H1 (cell line): ENCODE results near the gene MAP4K4. TPM values are rescaled to one million over a fixed set of nuclear protein-coding genes. Genes with fewer than 3 reads are reported as not detected.

Source experiments
- CTCF ChIA-PET: fragments of 300-600 bp; sonication (Branson Sonifier 250); formaldehyde crosslinking; loops from one replicate; lab custom pipeline; 2021; ENCODE audit not compliant: partially characterized antibody; lab: Charles Lee
- POLR2A ChIA-PET: fragments of 300-600 bp; sonication (Branson Sonifier 250); formaldehyde crosslinking; loops from one replicate; lab custom pipeline; 2021; ENCODE audit warnings: inconsistent platforms; ENCODE audit not compliant: partially characterized antibody; lab: Charles Lee
- DNase-seq, 2 experiments: peaks; one replicate each; pipeline versions ENCODE4 v3.0.0 to v3.0.0-alpha.2; 2010 to 2022; ENCODE audit warnings: low spot score in 2 of 2, low read depth in 1 of 2, mixed read lengths in 1 of 2
- FAIRE-seq: peaks from 2 replicates; lab custom pipeline; 2011; peaks lifted over from hg19 to GRCh38; lab: Jason Lieb, UNC
- H2AFZ ChIP-seq: 2 replicates; pipeline ENCODE4 v1.8.1; 2012; ENCODE audit warnings: low read length, inconsistent platforms
- H2AK5ac ChIP-seq: 2 replicates; pipeline ENCODE4 v1.6.1; 2013; ENCODE audit warnings: low read depth, low read length
- H2BK120ac ChIP-seq: replicated peaks from 2 replicates; pipeline ENCODE3; 2013; ENCODE audit warnings: low read depth, low read length, inconsistent platforms
- H2BK12ac ChIP-seq: 2 replicates; pipeline ENCODE4 v1.6.1; 2013; ENCODE audit warnings: low read depth, low read length
- H2BK15ac ChIP-seq: 2 replicates; pipeline ENCODE4 v1.6.1; 2013; ENCODE audit warnings: low read length
- H2BK20ac ChIP-seq: 2 replicates; pipeline ENCODE4 v1.6.1; 2013; ENCODE audit warnings: low read length
- H2BK5ac ChIP-seq: 2 replicates; pipeline ENCODE4 v1.6.1; 2013; ENCODE audit warnings: low read depth, low read length
- H3K14ac ChIP-seq: 2 replicates; pipeline ENCODE4 v1.6.1; 2013; ENCODE audit warnings: inconsistent platforms; ENCODE audit not compliant: insufficient read length
- H3K18ac ChIP-seq: 2 replicates; pipeline ENCODE4 v1.6.1; 2013; ENCODE audit warnings: low read length; ENCODE audit errors: extremely low read depth
- H3K23ac ChIP-seq: 2 replicates; pipeline ENCODE4 v1.6.1; 2013; ENCODE audit warnings: inconsistent platforms; ENCODE audit not compliant: insufficient read length
- H3K23me2 ChIP-seq: 2 replicates; pipeline ENCODE4 v1.6.1; 2013; ENCODE audit warnings: low read depth, low read length
- H3K27ac ChIP-seq: 2 replicates; pipeline ENCODE4 v1.6.1; 2011; ENCODE audit warnings: low read depth, low read length, inconsistent platforms
- H3K27me3 ChIP-seq, 4 experiments: replicated peaks in 1 of 4; 1 replicate in 1 of 4; 2 replicates in 3 of 4; pipeline versions ENCODE4 v1.6.1 to v1.8.1; 2011 to 2013; ENCODE audit warnings: low read length in 3 of 4, mild to moderate bottlenecking in 3 of 4, inconsistent platforms in 2 of 4, mixed read lengths in 2 of 4, moderate library complexity in 1 of 4; ENCODE audit not compliant: control insufficient read depth in 3 of 4, insufficient read depth in 3 of 4; ENCODE audit errors: extremely low read depth in 1 of 4
- H3K36me3 ChIP-seq, 4 experiments: 2 replicates each; pipeline versions ENCODE4 v1.6.1 to v1.8.1; 2011 to 2013; ENCODE audit warnings: mild to moderate bottlenecking in 4 of 4, low read length in 3 of 4, moderate library complexity in 2 of 4, control low read depth in 1 of 4, inconsistent platforms in 1 of 4; ENCODE audit not compliant: insufficient read depth in 4 of 4, control insufficient read depth in 2 of 4
- H3K4ac ChIP-seq: replicated peaks from 2 replicates; pipeline ENCODE3; 2013; ENCODE audit warnings: low read length, low read depth, mixed read lengths, inconsistent platforms; ENCODE audit not compliant: insufficient read length
- H3K4me1 ChIP-seq, 4 experiments: replicated peaks in 1 of 4; 1 replicate in 1 of 4; 2 replicates in 3 of 4; pipeline versions ENCODE4 v1.6.1 to v1.8.1; 2011 to 2013; ENCODE audit warnings: low read length in 3 of 4, inconsistent platforms in 2 of 4, mixed read lengths in 1 of 4; ENCODE audit not compliant: insufficient read depth in 4 of 4, control insufficient read depth in 3 of 4
- H3K4me2 ChIP-seq, 2 experiments: 2 replicates each; pipeline versions ENCODE4 v1.6.1 to v1.8.1; 2011 to 2013; ENCODE audit warnings: low read depth in 2 of 2, low read length in 2 of 2, control low read depth in 1 of 2, inconsistent platforms in 1 of 2, mild to moderate bottlenecking in 1 of 2; ENCODE audit not compliant: insufficient read depth in 1 of 2
- H3K4me3 ChIP-seq, 4 experiments: fragments of 200-600, 300-600 bp in 1 of 4; sonication (generic), shearing (Covaris generic), sonication (Bioruptor Twin) in 1 of 4; 2 replicates each; pipeline versions ENCODE4 v1.5.1 to v1.8.1; 2011 to 2016; ENCODE audit warnings: low read length in 4 of 4, low read depth in 3 of 4, control low read depth in 2 of 4, inconsistent platforms in 2 of 4, mild to moderate bottlenecking in 2 of 4, mixed read lengths in 1 of 4, moderate library complexity in 1 of 4; ENCODE audit not compliant: insufficient read depth in 2 of 4; ENCODE audit errors: extremely low read depth in 1 of 4
- H3K56ac ChIP-seq: replicated peaks from 2 replicates; pipeline ENCODE3; 2013; ENCODE audit warnings: low read depth, mild to moderate bottlenecking, mixed read lengths, low read length, inconsistent platforms; ENCODE audit not compliant: insufficient read length
- H3K79me1 ChIP-seq: 2 replicates; pipeline ENCODE4 v1.6.1; 2013; ENCODE audit warnings: low read depth, low read length, control low read depth
- H3K79me2 ChIP-seq, 2 experiments: 2 replicates each; pipeline versions ENCODE4 v1.6.1 to v1.8.1; 2012 to 2013; ENCODE audit warnings: low read length in 2 of 2, mild to moderate bottlenecking in 2 of 2, inconsistent platforms in 1 of 2; ENCODE audit not compliant: insufficient read depth in 2 of 2, control insufficient read depth in 1 of 2
- H3K9ac ChIP-seq, 4 experiments: replicated peaks in 1 of 4; 1 replicate in 1 of 4; 2 replicates in 3 of 4; pipeline versions ENCODE4 v1.6.1 to v1.8.1; 2011 to 2013; ENCODE audit warnings: low read depth in 3 of 4, low read length in 3 of 4, control low read depth in 2 of 4, mild to moderate bottlenecking in 2 of 4, moderate library complexity in 2 of 4, inconsistent platforms in 1 of 4; ENCODE audit errors: extremely low read depth in 1 of 4
- H3K9me3 ChIP-seq, 2 experiments: 2 replicates each; pipeline versions ENCODE4 v1.6.1 to v1.8.1; 2012 to 2013; ENCODE audit warnings: mild to moderate bottlenecking in 2 of 2, moderate library complexity in 2 of 2, control low read depth in 1 of 2, inconsistent platforms in 1 of 2, low read depth in 1 of 2, low read length in 1 of 2, mixed read lengths in 1 of 2; ENCODE audit not compliant: insufficient read depth in 2 of 2
- H4K20me1 ChIP-seq, 2 experiments: replicated peaks in 1 of 2; 2 replicates each; pipeline versions ENCODE3 to v1.8.1; 2011 to 2013; ENCODE audit warnings: inconsistent platforms in 2 of 2, low read length in 2 of 2, mild to moderate bottlenecking in 1 of 2; ENCODE audit not compliant: insufficient read depth in 2 of 2, control insufficient read depth in 1 of 2
- H4K5ac ChIP-seq: 2 replicates; pipeline ENCODE4 v1.6.1; 2013; ENCODE audit warnings: low read length, low read depth, mixed read lengths, inconsistent platforms; ENCODE audit not compliant: insufficient read length
- H4K8ac ChIP-seq: 2 replicates; pipeline ENCODE4 v1.8.0; 2013; ENCODE audit warnings: mild to moderate bottlenecking, moderate library complexity, low read length, inconsistent platforms; ENCODE audit not compliant: insufficient read depth; ENCODE audit errors: extremely low read depth
- H4K91ac ChIP-seq: replicated peaks from 2 replicates; pipeline ENCODE3; 2013; ENCODE audit warnings: low read length, mixed read lengths, inconsistent platforms; ENCODE audit not compliant: insufficient read length
- MAFK ChIP-seq: IDR thresholded peaks from 2 replicates; pipeline ENCODE4 v1.6.1; 2012; ENCODE audit warnings: low read depth, mild to moderate bottlenecking, improper control_type of control experiment, low read length
- RAD21 ChIP-seq, 2 experiments: IDR thresholded peaks in 1 of 2; conservative IDR thresholded peaks in 1 of 2; 2 replicates each; pipeline ENCODE4 v1.6.1; 2011; ENCODE audit warnings: low read depth in 2 of 2, low read length in 2 of 2, improper control_type of control experiment in 1 of 2, inconsistent platforms in 1 of 2, mild to moderate bottlenecking in 1 of 2, moderate library complexity in 1 of 2
- WGBS, 2 experiments: shearing (Covaris generic) in 1 of 2; methylation state at CpG; one replicate each; pipeline versions ENCODE4 v1.1.6 to v1.1.7; 2013 to 2015; ENCODE audit warnings: low lambda C conversion rate in 2 of 2, mixed read lengths in 2 of 2, inconsistent platforms in 1 of 2, low coverage in 1 of 2, missing lambda C conversion rate in 1 of 2; ENCODE audit not compliant: insufficient replicate concordance in 2 of 2, insufficient coverage in 1 of 2, insufficient read length in 1 of 2; ENCODE audit errors: extremely low coverage in 1 of 2, missing lambda C conversion rate in 1 of 2; 5-methylcytosine and 5-hydroxymethylcytosine counted together
- polyA plus RNA-seq, 7 experiments: library from polyadenylated mRNA; depleted of rRNA in 3 of 7; stranded (reverse) in 5 of 7; unstranded in 2 of 7; fragments of >200 nt in 5 of 7; fragments of 200-250 nt in 2 of 7; gene quantifications; 1 replicate in 5 of 7; 2 replicates in 1 of 7; 4 replicates in 1 of 7; pipeline versions ENCODE4 v1.2.1 to v1.2.3, GENCODE V29; 2011 to 2013; ENCODE audit warnings: missing spikeins in 2 of 7, mixed read lengths in 2 of 7
- total RNA-seq: library from RNA; stranded (reverse); fragmentation: NEBNext Ultra II Directional; extraction: Animal tissue kit (Norgen Biotek cat#: 25700); gene quantifications from 2 replicates; pipeline ENCODE4 v1.2.1, GENCODE V29; 2021
- TF ChIP-seq, protein P1 (sequence below), 3 experiments: IDR thresholded peaks; 1 replicate in 2 of 3; 2 replicates in 1 of 3; pipeline versions ENCODE4 v1.5.1 to v1.6.1; 2011; ENCODE audit warnings: low read length in 3 of 3, mild to moderate bottlenecking in 3 of 3, inconsistent platforms in 2 of 3, low read depth in 1 of 3, moderate library complexity in 1 of 3; ENCODE audit not compliant: insufficient read depth in 1 of 3; ENCODE audit errors: control extremely low read depth in 1 of 3

Gene MAP4K4
- total and polyA plus RNA-seq, 2 of the 8 experiments (the other 6 are each of a cell fraction or from before 2014, with no cell fraction given) = 53.2 to 138 TPM

GRCh38 chr2:101823347-101823791, 125.9 kb downstream of the MAP4K4 start:
- H4K91ac ChIP-seq = no peak overlapping the region
- H3K79me2 ChIP-seq = peaks cover 3 to 61% of the 10 kb centered on the region in 2 experiments; a peak in 3 of 4 replicates
- H3K4ac ChIP-seq = no peak overlapping the region
- POLR2A ChIA-PET = no interaction called here
- FAIRE-seq = peak; percentile 86
- no peak overlapping the region for H4K5ac ChIP-seq
- H3K23ac ChIP-seq = no peak overlapping the region
- H3K14ac ChIP-seq = no peak overlapping the region
- no peak overlapping the region for H2BK15ac ChIP-seq
- no peak overlapping the region for H3K18ac ChIP-seq
- H3K27ac ChIP-seq = no peak overlapping the region
- H3K4me3 ChIP-seq = no peak overlapping the region
- H2AK5ac ChIP-seq = no peak overlapping the region
- H3K79me1 ChIP-seq = no peaks in the 10 kb centered on the region
- H4K8ac ChIP-seq = no peak overlapping the region
- CTCF ChIA-PET = interaction anchor here (1.0 to 3.6 kb wide), 16 partner anchors 10 to 405 kb away, joined by 3 to 29 read pairs (median 6); no protein-coding TSS in a partner anchor
- no peak overlapping the region for H2BK12ac ChIP-seq
- WGBS, 2 experiments = 55% methylated on average over 14 of the region's 14 CpGs; no CpG with 5 or more reads in 1 of the 2 experiments
- no peaks in the 10 kb centered on the region for H3K23me2 ChIP-seq
- no peaks in the 10 kb centered on the region for H3K9me3 ChIP-seq
- peaks cover 4 to 11% of the 10 kb centered on the region in 2 experiments for H4K20me1 ChIP-seq
- H2AFZ ChIP-seq = no peak overlapping the region
- H2BK120ac ChIP-seq = no peak overlapping the region
- peaks cover 0 to 22% (median 17%) of the 10 kb centered on the region in 4 experiments; a peak in 5 of 8 replicates for H3K36me3 ChIP-seq
- H3K4me1 ChIP-seq = peaks cover 0 to 10% (median 7%) of the 10 kb centered on the region in 4 experiments; a peak in 3 of 7 replicates
- H3K4me2 ChIP-seq = no peak overlapping the region
- TF ChIP-seq MAFK (no peak), RAD21 (IDR thresholded peaks at IDR 0.05 in 1 of 2, conservative IDR thresholded peaks at IDR 0.05 in 1 of 2; ENCODE audit: low read depth in 2 of 2, low read length in 2 of 2) (peak; percentile 56 to 68)
- TF ChIP-seq, protein P1, sequence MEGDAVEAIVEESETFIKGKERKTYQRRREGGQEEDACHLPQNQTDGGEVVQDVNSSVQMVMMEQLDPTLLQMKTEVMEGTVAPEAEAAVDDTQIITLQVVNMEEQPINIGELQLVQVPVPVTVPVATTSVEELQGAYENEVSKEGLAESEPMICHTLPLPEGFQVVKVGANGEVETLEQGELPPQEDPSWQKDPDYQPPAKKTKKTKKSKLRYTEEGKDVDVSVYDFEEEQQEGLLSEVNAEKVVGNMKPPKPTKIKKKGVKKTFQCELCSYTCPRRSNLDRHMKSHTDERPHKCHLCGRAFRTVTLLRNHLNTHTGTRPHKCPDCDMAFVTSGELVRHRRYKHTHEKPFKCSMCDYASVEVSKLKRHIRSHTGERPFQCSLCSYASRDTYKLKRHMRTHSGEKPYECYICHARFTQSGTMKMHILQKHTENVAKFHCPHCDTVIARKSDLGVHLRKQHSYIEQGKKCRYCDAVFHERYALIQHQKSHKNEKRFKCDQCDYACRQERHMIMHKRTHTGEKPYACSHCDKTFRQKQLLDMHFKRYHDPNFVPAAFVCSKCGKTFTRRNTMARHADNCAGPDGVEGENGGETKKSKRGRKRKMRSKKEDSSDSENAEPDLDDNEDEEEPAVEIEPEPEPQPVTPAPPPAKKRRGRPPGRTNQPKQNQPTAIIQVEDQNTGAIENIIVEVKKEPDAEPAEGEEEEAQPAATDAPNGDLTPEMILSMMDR (IDR thresholded peaks at IDR 0.05; ENCODE audit: control extremely low read depth in 1 of 3, insufficient read depth in 1 of 3, low read depth in 1 of 3, low read length in 3 of 3) = peak; percentile 58 to 86 (median 65)
- TF ChIP-seq, all 59 proteins: peak for 2
- Histone ChIP-seq H3K27me3 (no peaks in the 10 kb centered on the region), H3K9ac (no peak overlapping the region), H2BK5ac (no peak overlapping the region), H2BK20ac (no peak overlapping the region), H3K56ac (no peak overlapping the region)
- peak in 1 of 2 experiments; percentile 72 for DNase-seq
